WTC11 (cell line): Measurements from ENCODE around the gene EPHA6.

ENCODE experiments used
- IRF2 ChIP-seq: sonication (generic); formaldehyde crosslinking; IDR thresholded peaks from 2 replicates; pipeline ENCODE4 v1.8.0; 2022; ENCODE audit warnings: low read depth, missing genetic modification reagents, borderline replicate concordance
- TF ChIP-seq, protein P1 (sequence below): sonication (generic); formaldehyde crosslinking; conservative IDR thresholded peaks from 2 replicates; pipeline ENCODE4 v1.8.1; 2022; ENCODE audit warnings: mild to moderate bottlenecking, missing genetic modification reagents

DNA sequence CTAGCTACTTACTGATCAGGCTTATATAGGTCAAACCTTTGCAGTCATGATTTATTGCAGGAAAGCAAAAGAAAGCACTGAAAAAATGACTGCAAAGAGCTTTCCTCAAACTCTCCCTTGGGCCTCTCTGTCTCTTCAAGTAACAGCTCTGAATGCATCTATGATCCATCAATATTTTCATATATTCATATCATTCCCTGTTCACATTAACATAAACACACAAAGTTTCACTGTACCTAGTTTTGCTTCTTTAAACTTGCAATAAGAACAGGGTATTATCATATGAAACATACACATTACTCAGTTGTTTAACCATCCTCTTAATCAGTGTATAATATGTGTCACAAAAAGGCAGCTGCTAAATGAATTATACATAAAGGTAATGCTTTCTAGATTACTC lies 842.2 kb downstream of the EPHA6 start:
- TF ChIP-seq, protein P1, sequence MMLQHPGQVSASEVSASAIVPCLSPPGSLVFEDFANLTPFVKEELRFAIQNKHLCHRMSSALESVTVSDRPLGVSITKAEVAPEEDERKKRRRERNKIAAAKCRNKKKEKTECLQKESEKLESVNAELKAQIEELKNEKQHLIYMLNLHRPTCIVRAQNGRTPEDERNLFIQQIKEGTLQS = no peak
- no peak for TF ChIP-seq IRF2 (CRISPR knock-in tag)
